DOHH2 (cell line): Measurements from ENCODE around the gene HIGD2A.

Experiments
- EZH2phosphoT487 ChIP-seq: fragments of 200-600 bp; sonication (generic); IDR thresholded peaks from 2 replicates; pipeline ENCODE4 v1.6.1; 2017; ENCODE audit warnings: borderline replicate concordance, mild to moderate bottlenecking, antibody characterized with exemption, low read length, moderate library complexity, mixed read lengths
- TF ChIP-seq, protein P1 (sequence below): fragments of 200-600 bp; sonication (generic); IDR thresholded peaks from one replicate; pipeline ENCODE4 v1.5.1; 2014; ENCODE audit warnings: antibody characterized with exemption, mild to moderate bottlenecking, low read depth, low read length; ENCODE audit not compliant: poor library complexity, severe bottlenecking

DNA sequence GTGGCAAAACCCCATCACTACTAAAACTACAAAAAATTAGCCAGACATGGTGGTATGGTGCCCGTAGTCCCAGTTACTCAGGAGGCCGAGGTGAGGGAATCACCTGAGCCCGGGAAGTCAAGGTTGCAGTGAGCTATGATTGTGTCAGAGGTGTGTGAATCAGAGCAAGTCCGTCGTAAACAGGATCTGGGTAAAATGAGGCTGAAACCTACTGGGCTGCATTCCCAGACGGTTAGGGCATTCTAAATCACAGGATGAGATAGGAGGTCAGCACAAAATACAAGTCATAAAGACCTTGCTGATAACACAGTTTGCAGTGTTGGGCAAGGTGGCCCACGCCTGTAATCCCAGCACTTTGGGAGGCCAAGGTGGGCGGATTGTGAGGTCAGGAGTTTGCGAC lies 29.7 kb downstream of the HIGD2A start:
- TF ChIP-seq, protein P1, sequence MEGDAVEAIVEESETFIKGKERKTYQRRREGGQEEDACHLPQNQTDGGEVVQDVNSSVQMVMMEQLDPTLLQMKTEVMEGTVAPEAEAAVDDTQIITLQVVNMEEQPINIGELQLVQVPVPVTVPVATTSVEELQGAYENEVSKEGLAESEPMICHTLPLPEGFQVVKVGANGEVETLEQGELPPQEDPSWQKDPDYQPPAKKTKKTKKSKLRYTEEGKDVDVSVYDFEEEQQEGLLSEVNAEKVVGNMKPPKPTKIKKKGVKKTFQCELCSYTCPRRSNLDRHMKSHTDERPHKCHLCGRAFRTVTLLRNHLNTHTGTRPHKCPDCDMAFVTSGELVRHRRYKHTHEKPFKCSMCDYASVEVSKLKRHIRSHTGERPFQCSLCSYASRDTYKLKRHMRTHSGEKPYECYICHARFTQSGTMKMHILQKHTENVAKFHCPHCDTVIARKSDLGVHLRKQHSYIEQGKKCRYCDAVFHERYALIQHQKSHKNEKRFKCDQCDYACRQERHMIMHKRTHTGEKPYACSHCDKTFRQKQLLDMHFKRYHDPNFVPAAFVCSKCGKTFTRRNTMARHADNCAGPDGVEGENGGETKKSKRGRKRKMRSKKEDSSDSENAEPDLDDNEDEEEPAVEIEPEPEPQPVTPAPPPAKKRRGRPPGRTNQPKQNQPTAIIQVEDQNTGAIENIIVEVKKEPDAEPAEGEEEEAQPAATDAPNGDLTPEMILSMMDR = no peak
- TF ChIP-seq EZH2phosphoT487 = no peak
